Stimulated activated CD4-positive, alpha-beta T cell treated with anti-CD3 and anti-CD28 coated beads, Interleukin-12 subunit alpha, Interleukin-12 subunit beta, amount 100 ng/mL, for 24 hours (primary cell): ENCODE measurements around the gene PTPRN2.
"Not testable (repeated sequence)": the region's sequence is repeated elsewhere in the genome, so short reads cannot be mapped to it uniquely, and the experiment has no call there.

Experiments
- DNase-seq, 2 experiments: peaks; one replicate each; pipeline ENCODE4 v3.0.0-alpha.2; 2020; ENCODE audit warnings: low read depth in 2 of 2

PTPRN2 gene

DNA sequence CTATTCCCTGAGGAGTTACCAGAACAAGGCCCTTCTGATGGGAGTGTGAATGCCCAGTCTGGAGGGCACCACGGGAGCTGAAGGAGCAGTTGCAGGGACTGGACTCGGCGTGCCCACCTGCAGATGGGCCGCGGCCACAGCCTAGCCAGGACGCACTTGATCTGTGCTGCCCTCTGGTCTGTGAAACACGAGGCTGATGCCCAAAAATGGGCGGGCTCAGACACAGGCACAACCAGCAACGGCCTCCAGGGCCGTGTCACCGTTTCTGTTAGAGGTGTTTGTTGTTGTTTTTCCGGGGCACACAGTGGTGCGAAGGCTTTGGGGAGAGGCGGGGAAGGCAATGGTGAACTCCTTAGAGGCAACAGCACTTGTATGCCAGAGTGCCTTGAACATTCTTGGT lies 1015.0 kb downstream of the PTPRN2 start:
- no peak for DNase-seq

GRCh38 chr7:157570531-157571200 lies 1017.0 kb downstream of the PTPRN2 start:
- DNase-seq, result no peak

GRCh38 chr7:157569967-157570366 lies 1017.7 kb downstream of the PTPRN2 start:
- no peak for DNase-seq

DNA sequence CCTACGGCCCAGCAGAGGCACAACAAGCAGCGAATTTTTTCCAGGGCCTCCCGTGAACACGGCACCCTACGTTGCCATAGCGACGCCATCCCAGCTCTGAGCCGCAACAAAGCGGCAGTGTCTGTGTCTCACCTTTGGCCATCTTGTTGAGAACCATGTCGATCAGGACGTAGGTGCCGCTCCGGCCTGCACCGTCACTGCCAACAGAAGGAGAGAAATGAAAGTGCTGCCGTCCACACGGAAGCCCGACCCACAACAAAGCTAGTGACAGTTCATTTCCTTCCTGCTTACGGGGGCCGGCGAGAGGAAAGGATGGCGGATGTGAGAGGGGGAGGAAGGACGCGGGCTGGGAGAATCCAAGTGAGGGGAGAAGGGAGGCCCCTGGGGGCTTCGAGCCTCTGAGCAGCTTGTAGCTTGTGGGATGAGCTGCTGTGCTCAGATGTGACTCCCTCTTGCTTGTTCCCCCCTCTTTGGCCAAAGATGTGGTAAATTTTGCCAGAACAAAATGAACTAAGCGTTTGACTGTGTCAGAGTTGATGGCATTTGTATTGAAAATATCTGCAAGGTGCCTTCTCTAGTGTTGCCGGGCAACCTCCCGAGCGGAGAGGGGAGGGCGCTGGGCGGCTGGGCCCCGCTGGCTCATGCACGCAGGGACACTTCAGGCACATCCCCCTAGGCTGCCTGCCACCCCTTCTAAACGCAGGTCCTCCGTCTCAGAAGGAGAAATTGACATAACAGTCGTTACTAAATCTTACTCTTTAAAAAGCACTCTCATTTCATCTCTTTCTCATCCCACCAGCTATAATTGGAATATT lies 1018.6 kb downstream of the PTPRN2 start:
- peak; percentile 25 to 37 for DNase-seq

- DNase-seq, result no peak
Measured at GRCh38 chr7:157568106-157568769, 1019.4 kb downstream of the PTPRN2 start.

DNA sequence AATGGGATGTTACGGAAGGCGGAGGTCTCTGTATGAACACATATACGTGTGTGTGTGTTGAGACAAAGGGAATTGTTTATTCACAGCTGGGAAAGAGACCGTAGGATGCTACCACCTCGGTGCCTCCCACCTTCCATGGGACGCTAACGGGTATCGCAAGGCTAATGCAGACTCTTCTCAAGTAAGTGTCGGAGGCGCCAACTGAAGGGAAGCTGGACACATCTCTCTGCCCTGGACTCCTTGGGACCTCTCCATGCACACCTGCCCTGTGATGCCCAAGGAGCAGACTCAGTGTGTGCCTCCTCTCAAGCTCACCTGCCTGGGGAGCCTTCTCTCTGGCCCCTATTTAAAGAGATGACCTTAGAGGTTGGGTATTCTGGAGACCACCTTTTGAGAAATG lies 1020.0 kb downstream of the PTPRN2 start:
- DNase-seq, result no peak

DNA sequence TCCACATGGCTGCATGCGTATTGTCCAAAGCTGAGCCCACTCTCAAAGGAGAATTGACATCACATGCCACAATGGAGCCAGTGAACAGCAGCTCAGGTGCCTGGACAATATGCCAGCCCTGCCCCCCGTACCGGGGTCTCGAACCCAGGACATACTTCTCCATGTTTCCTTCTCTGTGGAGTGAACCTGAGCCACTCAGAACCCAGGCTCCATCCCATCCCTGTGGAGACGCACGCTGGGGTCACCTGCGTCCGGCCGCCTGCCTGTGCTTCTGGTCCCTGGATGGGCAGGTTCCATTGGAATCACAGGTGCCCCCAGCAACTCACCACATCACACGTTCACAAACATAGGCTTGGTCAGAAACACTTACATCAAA lies 1021.0 kb downstream of the PTPRN2 start:
- DNase-seq, result no peak

DNA sequence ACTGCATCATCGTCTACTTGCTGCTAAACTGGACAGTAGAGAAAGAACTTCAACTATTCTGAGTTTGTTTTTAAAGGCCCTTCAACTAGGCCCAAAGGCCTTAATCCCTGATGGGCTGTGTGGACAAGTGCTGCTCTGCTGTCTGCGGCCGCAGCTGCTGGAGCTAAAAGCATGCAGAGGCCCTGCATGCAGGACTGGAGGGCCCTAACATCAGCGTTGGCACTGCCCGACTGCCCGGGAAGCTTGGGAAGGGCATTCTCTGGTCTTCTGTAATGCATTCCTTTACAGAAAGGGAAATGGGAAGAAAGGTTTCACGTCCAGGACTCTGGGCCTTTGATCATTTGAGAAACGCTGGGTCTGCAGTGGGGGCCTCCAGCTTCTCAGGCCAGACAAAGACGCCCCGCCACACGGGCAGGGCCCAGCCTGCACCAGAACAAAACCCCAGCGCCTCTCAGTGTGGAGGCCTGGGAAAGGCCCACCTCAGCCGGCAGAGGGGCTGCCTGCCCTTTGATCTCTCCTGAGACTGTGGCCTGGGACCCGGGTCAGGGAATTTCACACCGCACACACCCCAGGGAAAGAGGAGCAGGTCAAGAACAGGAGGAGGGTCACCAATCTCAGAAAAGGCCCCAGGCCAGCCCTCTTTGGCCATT lies 1021.5 kb downstream of the PTPRN2 start:
- DNase-seq, result no peak

DNA sequence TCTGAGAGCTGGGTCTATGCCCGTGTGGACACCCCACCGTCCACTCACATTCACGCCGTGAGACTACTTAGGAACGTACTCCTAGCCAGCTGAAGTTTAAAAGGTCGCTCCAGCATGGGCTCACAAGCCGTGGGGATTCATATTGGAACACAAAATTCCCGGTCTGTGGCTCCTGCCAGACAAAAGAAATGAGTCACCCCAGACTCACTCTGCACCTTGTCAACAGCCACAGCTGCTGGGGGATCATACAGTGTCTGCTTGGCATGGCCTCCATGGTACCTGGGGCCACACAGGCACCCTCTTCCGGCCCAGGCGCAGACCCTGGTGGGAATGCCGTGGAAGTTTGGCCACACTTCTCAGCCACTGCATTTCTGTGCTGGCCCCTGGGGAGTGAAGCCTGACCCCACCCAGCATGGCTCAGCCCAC lies 1022.4 kb downstream of the PTPRN2 start:
- DNase-seq, result no peak

- no peak for DNase-seq
Measured at GRCh38 chr7:157564517-157565177, 1023.0 kb downstream of the PTPRN2 start.

GRCh38 chr7:157563467-157564135 lies 1024.0 kb downstream of the PTPRN2 start:
- not testable (repeated sequence) for DNase-seq

GRCh38 chr7:157562522-157563398 lies 1024.9 kb downstream of the PTPRN2 start:
- not testable (repeated sequence) for DNase-seq

DNA sequence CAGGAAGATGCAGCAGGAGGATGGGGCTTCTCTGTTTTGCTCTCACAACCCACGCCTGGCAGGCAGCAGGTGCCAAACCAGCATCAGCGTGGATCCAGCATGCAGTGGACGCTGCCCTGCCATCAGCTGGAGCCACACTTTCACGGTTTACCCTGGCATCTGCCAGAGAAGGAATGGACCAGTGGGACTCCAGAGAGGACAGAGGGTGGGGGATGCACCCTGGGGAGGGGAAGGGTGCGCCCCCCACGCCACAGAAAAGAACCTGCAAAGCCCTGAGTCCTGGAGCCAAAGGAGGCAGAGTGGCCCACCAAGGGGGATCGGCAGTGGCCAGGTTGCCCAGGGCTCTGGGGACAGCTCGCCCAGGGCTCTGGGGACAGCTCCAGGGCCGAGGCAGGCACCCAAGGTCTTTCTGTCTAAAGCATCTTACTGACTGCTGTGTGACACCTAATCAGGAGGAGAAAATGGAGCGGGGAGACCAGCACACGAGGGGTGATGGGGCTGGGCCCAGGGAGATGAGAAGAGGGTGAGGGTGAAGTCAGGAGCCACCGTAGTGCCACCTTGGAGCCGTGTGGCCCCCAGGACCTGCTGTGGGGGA lies 1025.7 kb downstream of the PTPRN2 start:
- no peak for DNase-seq

DNA sequence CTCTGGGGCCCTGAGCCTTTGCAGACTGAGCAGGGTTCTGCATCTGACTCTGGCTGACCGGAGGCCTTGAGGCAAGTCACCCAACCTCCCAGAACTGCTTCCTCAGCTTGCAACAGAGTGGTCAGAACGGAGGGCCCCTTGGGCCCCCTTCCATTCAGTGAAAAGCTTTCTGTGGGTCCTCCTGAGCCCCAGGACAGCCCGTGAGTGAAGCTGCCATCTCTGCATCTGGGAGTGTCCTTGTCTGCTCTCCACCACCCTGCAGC lies 1026.2 kb downstream of the PTPRN2 start:
- DNase-seq, result no peak

GRCh38 chr7:157560710-157561522 lies 1026.7 kb downstream of the PTPRN2 start:
- DNase-seq, result no peak

DNA sequence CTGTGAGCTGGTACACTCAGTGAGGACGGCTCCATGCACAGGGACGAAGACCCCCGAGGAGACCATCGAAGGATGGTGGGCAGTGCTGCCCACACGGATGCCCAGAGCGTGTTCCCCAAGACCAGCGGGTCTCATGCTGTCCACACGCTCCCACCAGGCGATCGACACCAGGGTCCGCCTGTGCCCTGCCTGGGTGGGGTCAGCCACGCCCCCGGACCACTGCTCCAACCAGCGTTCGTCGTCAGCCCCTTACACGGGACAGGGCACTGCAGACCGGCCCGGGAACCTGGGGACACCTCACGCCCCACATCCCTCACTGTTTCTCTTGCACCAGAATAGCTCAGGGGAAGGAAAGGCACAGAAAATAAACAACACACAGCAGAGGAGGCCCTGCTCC lies 1027.4 kb downstream of the PTPRN2 start:
- DNase-seq, result no peak

DNA sequence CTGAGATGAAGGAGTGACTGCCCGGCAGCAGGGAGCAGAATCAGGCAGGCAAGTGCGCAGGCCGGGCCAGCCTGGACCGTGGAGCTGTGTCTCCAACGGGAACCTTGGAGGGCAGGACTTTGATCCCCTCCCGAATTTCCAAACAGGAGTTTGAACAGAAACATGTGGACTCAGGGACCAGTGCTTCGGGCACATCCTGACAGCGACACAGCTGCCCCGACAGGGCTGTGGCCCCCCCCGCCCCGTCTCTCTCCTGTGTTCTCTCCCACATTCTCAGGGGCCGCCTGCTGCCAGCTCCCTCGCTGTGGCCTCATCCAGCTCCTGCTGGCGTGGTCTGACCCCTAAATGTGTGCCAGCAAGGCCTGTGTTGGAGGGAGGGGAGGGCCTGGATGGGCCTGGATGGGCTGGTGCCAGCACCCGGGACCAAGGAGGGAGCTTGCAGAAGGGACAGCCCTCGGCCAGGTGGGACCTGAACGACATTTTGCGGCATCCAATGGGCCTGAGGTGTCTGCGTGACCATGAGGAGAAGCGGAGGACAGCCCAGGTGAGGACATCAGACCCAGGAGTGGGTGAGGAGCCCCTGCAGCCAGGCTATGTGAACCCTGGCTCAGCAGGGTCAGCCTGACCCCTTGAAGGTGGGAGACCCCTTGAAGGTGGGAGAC lies 1027.9 kb downstream of the PTPRN2 start:
- no peak for DNase-seq

- DNase-seq, result no peak
Measured at GRCh38 chr7:157558875-157559595, 1028.6 kb downstream of the PTPRN2 start.
